Measurements from ENCODE around the gene TMEM213.

TMEM213 gene

DNA sequence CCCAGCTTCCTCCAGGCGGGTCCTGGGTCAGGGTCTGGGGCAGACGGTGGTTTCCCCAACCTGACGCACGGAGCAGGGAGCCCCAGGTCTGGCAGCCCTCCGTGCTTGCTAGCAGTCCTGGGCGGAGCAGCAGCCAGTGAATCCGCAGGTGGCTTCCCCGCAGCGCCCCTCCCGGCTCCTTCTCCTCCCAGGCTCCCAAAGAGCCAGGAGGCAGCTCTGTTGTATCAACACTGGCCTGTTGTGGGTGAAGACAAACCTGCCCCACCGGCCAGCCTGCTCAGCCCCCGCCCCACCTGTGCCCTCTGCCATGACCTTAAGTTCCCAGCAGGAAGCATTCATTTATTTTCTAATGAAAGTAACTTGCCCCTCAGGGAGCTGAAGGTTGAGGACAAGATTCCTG, 24.0 kb upstream of the TMEM213 start:
- TF ChIP-seq, protein P1, sequence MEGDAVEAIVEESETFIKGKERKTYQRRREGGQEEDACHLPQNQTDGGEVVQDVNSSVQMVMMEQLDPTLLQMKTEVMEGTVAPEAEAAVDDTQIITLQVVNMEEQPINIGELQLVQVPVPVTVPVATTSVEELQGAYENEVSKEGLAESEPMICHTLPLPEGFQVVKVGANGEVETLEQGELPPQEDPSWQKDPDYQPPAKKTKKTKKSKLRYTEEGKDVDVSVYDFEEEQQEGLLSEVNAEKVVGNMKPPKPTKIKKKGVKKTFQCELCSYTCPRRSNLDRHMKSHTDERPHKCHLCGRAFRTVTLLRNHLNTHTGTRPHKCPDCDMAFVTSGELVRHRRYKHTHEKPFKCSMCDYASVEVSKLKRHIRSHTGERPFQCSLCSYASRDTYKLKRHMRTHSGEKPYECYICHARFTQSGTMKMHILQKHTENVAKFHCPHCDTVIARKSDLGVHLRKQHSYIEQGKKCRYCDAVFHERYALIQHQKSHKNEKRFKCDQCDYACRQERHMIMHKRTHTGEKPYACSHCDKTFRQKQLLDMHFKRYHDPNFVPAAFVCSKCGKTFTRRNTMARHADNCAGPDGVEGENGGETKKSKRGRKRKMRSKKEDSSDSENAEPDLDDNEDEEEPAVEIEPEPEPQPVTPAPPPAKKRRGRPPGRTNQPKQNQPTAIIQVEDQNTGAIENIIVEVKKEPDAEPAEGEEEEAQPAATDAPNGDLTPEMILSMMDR (conservative IDR thresholded peaks at IDR 0.05; ENCODE audit: low read depth, low read length): no peak
- H3K4me3 ChIP-seq (ENCODE audit: low read length): no peak overlapping the region
- DNase-seq (ENCODE audit: low read depth): no peak

DNA sequence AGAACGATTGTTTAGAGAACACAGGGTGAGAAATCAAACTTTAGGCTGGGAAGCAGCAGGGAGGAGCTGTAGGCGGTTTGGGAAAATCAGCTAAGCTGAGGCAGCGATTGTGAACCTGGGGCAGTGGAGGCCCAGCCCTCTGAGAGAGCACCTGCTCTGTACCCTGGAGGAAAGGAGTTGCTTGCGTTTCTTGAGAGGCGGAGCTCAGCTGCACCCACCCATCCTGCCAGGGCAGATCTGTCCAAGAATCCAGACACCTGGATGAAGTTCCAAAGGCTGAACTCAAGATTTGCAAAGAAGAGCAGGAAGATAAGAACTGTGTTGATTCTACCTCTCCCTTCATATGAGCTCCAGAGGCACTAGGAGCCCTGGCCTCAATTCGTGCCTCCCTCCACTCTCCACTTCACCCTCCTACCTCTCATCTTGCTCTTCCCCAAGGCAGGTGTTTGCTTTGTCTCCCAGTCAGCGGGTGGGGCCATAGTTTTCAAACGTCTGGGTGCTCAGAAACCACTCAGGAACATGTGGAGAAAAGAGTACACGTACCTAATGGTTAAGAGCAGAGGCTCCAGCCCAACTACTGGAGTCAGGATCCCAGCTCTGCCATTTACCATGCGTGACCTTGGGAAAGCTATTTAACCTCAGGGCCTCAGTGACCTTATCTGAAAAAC, 21.5 kb upstream of the TMEM213 start:
- no peak overlapping the region for H3K4me3 ChIP-seq (ENCODE audit: low read length)
- DNase-seq (ENCODE audit: low read depth): no peak
- TF ChIP-seq, protein P1 (conservative IDR thresholded peaks at IDR 0.05; ENCODE audit: low read depth, low read length): no peak

DNA sequence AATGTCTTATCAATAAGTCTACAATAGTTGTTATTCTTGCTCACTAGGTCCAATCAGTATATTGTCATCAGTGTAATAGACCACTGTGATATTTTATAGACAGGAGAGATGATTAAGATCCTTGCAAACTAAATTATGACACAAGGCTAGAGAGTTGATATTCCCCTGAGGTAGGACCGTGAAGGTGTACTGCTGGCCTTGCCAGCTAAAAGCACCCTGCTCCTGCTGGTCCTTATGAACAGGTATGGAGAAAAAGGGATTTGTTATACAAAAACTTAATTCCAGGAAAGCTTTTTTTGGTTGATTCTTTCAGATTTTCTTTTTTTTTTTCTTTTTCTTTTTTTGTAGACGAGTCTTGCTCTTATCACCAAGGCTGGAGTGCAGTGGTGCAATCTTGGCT, 16.8 kb upstream of the TMEM213 start:
- no peak for DNase-seq (ENCODE audit: low read depth)
- H3K4me3 ChIP-seq (ENCODE audit: low read length): no peak overlapping the region
- TF ChIP-seq, protein P1 (conservative IDR thresholded peaks at IDR 0.05; ENCODE audit: low read depth, low read length): no peak

DNA sequence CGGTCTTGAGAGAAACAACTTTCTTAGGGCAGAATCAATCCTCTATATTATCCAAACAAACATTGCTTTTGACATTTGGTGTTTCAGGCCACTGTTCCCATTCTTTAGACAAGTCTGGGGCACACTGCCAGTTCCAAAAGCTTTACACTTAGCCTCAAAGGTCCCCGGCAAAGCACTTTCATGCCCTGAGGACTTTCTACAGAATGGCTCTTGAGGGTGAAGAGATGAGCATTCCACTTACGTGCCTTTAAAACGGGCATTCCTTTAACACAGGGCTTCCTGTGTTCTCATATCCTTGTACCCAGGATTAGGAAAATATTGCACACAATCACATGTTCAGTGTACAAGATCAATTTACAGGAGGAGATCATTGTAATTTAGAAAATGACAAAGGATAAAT, 13.1 kb upstream of the TMEM213 start:
- DNase-seq (ENCODE audit: low read depth): peak; percentile 18
- TF ChIP-seq, protein P1 (conservative IDR thresholded peaks at IDR 0.05; ENCODE audit: low read depth, low read length): no peak
- no peak overlapping the region for H3K4me3 ChIP-seq (ENCODE audit: low read length)

DNA sequence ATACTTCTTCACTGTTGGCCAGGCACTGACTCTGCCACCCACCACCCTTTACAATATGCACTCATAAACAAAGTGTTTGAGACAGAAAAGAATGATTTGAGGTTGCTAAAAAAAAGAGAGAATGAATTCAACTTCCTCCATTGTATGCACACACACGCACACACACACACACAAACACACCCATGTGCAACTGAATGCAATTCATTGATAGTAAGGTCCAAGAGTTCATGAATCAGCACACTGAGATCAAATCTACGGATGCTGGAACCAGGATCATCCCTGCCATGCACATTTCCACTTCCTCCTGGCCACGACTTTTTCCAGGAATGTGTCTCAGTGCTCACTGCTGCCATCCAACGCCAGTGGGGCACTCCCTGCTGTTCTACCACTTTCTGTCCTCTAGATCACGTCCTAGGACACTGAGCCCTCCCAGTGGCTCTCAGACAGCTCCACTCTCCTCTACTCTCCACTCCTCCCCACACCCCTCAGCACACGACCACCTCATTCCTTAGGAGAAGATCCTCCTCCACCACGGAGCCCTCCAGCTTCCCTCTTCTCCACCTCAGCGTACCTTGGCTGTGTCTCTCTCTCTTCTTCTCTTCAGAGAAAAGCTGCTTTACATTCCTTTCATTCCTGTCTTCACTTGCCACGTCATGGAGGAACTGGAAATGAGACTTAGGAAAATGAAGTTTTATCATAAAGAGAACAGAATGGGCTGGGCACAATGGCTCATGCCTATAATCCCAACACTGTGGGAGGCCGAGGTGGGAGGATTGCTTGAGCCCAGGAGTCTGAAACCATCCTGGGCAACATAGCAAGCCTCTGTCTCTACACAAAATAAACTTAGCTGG, 12.0 kb upstream of the TMEM213 start:
- DNase-seq (ENCODE audit: low read depth): peak; percentile 29

DNA sequence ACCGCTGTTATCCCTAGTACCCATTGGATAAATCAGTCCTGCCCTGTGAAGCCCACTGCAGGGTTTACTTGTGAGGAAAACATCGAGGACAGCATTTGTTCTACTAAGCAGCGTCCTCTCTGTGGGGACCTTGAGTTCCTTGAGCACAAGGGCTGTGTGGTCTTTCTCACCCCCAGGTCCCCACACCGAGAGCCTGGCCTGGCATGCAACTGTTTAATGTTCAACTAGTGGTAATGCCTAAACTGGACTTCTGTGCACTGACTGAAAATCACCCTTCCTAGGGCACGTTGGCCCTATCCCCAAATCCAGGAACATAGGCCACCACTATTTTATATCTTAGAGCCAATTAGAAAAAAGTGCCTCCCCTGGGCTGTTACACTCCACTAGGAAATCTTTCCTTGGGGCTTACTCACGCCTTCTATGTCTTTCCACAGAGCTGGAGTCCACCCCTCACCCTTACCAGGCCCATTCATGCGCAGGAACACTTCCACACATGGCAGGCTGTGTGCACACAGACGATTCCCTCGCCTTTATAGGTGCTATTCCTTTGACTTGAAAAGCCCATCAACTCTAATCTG, 1.7 kb upstream of the TMEM213 start:
- TF ChIP-seq, protein P1 (conservative IDR thresholded peaks at IDR 0.05; ENCODE audit: low read depth, low read length): no peak
- no peak overlapping the region for H3K4me3 ChIP-seq (ENCODE audit: low read length)
- DNase-seq (ENCODE audit: low read depth): no peak

More for the DNA sequence above, 12.0 kb upstream of the TMEM213 start:
- TF ChIP-seq, protein P1 (conservative IDR thresholded peaks at IDR 0.05; ENCODE audit: low read depth, low read length): peak; percentile 35
- H3K4me3 ChIP-seq (ENCODE audit: low read length): peak overlapping the region; percentile 23

All from retinal pigment epithelial cell (primary cell).